ENCODE data around the gene TET2. TPM values are rescaled to one million over a fixed set of nuclear protein-coding genes. Genes with fewer than 3 reads are reported as not detected.

The TET2 gene
- total and polyA plus RNA-seq, 5 donors from 2014 or later = 9.9 to 53.2 (median 19.7) TPM

- no peaks in the 10 kb centered on the region for H3K4me1 ChIP-seq (ENCODE audit: control insufficient read depth, insufficient read depth, low read length, poor library complexity, severe bottlenecking)
- no peak overlapping the region for H3K4me3 Mint-ChIP-seq
- H3K4me3 ChIP-seq (ENCODE audit: low read depth, low read length) = no peak overlapping the region
- no peak overlapping the region for H3K27ac ChIP-seq (ENCODE audit: insufficient read depth, low read length, poor library complexity, severe bottlenecking)
- H3K27ac Mint-ChIP-seq = no peak overlapping the region
- H3K27me3 Mint-ChIP-seq = no peaks in the 10 kb centered on the region
- H3K36me3 Mint-ChIP-seq = no peaks in the 10 kb centered on the region
- no peaks in the 10 kb centered on the region for H3K27me3 ChIP-seq (ENCODE audit: control insufficient read depth, insufficient read depth, low read length)
- H3K9me3 Mint-ChIP-seq = peaks cover 0 to 3% (median 0%) of the 10 kb centered on the region in 7 donors
- DNase-seq (no peak), ATAC-seq (ENCODE audit: low read depth in 2 of 2) (no peak)
- no peaks in the 10 kb centered on the region for H3K36me3 ChIP-seq (ENCODE audit: control insufficient read depth, insufficient read depth, low read length)
- peaks cover 0 to 3% (median 0%) of the 10 kb centered on the region in 4 donors for H3K4me1 Mint-ChIP-seq
- no peaks in the 10 kb centered on the region for H3K9me3 ChIP-seq (ENCODE audit: control insufficient read depth in 2 of 2, low read length in 2 of 2)
These were observed 181.3 kb downstream of the TET2 start for GRCh38 chr4:105327956-105328355.

GRCh38 chr4:105329081-105329480, 182.4 kb downstream of the TET2 start:
- Mint-ChIP-seq H3K27me3 (no peaks in the 10 kb centered on the region), H3K36me3 (peaks cover 5% of the 10 kb centered on the region), H3K4me1 (peaks cover 0 to 3% (median 0%) of the 10 kb centered on the region in 4 donors), H3K9me3 (peaks cover 0 to 3% (median 2%) of the 10 kb centered on the region in 7 donors), H3K27ac (no peak overlapping the region), H3K4me3 (no peak overlapping the region)
- Histone ChIP-seq H3K9me3 (ENCODE audit: control insufficient read depth in 2 of 2, low read length in 2 of 2) (no peaks in the 10 kb centered on the region), H3K27ac (ENCODE audit: insufficient read depth, low read length, poor library complexity, severe bottlenecking) (no peak overlapping the region), H3K36me3 (ENCODE audit: control insufficient read depth, insufficient read depth, low read length) (no peaks in the 10 kb centered on the region), H3K4me1 (ENCODE audit: control insufficient read depth, insufficient read depth, low read length, poor library complexity, severe bottlenecking) (no peaks in the 10 kb centered on the region), H3K4me3 (ENCODE audit: low read depth, low read length) (no peak overlapping the region), H3K27me3 (ENCODE audit: control insufficient read depth, insufficient read depth, low read length) (no peaks in the 10 kb centered on the region)
- no peak for DNase-seq
- ATAC-seq (ENCODE audit: low read depth in 2 of 2) = no peak
